Amniotic epithelial cell (primary cell): ENCODE results near the gene NECAB2.

ENCODE experiments used
- DNase-seq: peaks from one replicate; pipeline ENCODE4 v3.0.0-alpha.2; 2010; ENCODE audit warnings: low read depth

NECAB2 gene

DNA sequence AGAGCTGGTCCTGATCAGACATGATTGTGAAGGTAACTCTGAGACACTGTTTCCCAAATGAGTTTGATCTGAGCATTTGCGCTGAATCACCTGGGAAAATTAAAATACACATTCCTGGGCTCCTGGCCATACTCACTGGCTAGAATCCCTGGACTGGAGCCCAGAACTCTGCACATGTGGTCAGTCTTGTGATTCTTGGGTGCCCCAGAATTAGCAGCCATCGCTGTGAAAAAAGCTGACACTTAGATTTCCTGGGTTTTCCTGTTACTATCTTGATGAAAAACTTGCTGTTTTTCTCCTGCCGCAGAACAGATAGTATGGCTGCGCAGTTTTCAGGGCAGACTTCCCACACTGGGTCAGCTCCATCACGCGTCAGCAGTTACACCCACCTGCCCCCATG is 24.6 kb downstream of the NECAB2 start:
- peak; percentile 74 for DNase-seq

DNA sequence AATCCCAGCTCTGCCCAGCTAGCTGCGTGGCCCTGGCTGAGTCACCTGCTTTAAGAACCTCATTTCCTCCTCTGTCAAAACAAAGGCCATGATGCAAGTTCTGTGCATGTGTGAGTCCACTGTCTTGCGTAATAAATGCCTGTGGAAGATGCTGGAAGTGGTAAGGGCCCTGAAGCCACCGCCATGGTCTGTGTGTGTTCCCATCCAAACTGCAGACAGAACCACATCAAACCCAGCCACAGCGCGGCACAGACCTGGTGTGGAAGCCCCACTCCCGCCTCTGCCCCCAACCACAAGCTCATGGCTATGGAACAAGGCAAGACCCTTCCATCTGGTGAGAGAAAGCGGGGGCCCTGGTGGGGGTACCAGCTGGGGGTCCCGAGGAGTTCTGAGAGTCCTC is 26.0 kb downstream of the NECAB2 start:
- peak; percentile 96 for DNase-seq

DNA sequence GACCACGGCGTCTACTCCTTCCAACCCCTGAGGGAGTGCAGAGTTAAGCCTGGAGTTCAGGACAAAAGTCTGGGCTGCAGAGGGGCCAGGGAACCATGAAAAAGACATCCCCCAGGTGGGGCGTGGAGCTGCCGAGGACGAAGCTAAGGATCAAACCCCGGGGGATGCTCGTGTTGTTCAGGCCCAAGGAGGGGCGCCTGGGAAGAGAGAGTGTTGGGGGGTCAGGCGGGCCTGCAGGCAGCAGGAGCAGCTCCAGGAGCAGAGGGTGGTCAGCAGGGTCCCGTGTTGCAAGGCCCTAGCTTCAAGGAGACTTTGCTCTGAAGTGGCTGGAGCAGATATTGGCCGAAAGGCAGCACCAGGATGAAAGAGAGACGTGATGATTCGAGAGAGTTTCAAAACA is 26.7 kb downstream of the NECAB2 start:
- no peak for DNase-seq

DNA sequence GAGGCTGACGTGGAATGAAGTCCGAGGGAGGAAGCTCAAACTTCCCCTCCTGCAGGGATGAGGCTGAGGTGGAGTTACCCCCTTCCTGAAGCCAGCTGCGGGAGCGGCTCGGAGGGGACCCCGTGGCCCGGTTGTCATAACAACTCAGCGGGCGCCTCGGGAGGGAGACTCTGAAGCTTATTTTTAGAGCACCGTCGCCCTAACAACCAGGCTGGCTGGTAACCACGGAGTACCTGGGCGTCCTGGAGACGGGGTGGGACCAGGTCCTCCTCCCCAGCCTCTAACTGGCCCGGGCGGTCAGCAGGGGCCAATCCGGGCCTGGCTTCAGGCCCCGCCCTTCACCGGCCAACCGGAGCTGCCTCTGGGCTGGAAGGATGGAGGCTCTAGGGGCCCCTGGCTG is 27.7 kb downstream of the NECAB2 start:
- no peak for DNase-seq

DNA sequence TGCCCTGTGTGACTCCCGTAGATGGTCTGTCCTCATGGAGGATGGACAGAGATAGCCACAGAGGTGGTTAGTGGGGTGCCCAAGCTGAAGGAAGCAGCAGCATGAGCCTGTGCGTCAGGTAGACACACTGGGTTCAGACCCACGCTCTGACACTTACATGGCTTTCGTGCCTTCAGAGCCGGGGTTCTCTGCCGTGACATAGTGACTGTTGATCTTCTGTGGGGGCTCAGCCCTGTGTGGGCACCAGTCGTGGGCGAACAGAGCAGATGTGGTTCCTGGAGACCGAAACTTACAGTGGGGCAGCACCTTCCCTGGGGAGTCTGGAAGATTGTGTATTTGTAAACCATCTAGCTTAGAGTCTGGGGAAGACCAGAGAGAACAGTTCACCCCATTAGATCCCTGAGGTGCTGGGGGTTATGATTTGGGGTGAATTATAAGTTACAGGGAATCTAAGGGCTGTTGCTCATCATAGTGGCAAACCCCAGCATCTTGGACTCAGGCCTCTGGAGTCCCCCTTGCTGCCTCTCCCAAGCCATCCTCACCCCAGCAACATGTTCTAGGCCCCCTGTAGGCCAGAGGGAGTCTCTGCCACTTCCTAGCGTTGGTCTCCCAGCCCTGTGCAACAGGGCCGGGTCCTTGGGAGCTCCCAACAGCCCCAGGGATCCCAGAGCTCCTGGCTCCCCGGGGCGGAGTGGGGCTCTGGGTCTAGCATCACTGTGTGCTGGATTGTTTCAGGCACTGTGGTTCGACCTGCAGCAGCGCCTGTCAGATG is 28.6 kb downstream of the NECAB2 start:
- no peak for DNase-seq

DNA sequence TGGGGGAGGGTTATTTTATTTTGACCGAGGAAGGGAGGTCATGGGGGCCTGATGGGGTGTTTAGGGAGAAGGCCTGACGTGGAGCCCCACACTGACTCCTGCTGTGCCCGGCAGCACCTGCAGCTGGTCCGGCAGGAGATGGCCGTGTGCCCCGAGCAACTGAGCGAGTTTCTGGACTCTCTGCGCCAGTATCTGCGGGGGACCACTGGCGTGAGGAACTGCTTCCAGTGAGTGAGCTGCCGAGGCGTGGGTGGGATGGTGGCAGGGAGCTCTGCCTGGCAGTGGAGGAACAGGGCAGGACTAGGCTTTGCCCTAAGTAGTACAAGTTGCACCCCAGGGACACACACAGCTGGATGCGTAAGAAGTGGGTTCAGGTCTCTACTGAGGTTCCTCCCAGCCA is 30.0 kb downstream of the NECAB2 start:
- DNase-seq = no peak

DNA sequence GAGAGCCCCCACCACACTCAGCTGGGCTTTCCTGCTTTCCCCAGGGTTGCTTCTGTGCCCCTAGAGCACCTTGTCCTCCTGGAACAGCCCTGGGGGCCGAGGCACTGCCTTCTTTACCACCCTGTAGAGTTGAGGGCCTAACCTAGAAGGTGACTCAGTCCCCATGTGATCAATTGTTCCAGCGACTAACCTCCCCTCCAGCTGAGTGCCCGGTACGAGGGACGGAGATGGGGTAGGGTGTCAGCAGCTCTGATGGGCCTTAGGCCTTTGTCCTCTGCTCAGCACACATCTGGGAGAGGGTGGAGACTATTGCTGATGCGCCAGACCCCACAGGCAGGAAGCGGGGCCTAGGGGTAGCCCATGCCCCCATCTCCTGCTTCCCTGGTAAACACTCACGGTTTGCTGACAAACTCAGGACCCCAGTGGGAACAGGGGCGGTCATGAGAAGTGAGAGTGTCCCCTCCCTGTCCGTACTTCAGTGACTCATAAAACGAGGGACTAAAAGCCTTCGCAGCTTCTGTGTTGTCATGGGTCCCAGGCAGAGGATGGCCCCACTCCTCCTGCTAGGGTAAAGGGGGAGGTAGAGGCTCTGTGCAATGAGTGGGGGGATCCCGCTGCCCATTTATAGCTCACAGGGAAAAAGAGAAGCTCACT is 33.1 kb downstream of the NECAB2 start:
- DNase-seq = no peak

DNA sequence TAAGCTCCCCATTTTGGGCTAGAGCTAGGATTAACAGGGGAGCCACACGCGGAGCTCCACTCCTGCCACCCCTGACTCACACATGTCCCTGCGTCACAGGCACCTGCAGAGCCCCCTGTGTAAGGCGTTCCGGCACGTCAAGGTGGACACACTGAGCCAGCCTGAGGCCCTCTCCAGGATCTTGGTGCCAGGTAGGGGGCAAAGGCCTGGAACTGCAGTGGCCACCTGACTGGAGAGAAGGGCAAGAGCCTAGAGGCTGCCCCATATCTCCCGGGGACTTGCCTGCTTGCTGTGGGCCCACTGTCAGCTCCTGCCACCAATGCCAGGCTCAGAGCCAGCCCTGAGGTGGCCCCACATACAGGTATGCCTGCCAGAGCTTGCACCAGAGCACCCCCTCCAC is 33.7 kb downstream of the NECAB2 start:
- no peak for DNase-seq

DNA sequence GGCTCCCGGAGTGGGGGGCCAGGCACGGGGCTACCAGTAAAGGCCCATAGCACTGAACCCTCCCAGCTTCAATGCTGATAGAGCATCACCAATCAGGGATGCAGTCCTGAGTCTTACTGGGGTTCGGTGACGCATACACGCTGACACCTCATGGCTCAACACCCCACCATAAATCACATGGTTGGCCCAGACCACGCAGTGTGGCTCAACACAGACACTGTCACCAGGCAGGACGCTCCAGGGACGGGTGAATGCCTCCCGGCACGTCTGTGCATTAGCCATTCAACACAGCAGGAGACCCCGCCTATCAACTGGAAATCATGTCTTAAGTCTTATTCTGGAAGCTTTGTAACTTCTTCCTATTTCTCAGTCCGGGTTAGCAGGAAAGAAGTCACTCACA is 35.0 kb downstream of the NECAB2 start:
- DNase-seq = no peak

DNA sequence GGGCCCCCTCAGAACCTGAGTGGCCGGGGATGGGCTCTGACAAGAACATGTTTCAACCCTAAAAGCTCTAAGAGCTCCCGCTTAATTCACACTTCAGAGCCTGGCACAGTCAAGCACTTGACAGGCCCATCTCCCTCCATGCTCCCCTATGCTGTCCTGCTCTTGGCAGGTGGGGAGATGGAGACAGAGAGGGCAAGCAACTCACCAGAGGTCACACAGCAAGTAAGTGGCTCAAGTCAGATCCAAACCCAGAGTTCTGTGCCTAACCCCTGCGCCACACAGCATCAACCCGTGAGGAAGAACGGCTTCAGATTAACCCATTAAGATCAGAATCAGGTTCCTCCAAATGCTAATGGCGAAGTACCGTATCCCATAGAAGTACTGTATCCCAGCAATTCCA is 36.4 kb downstream of the NECAB2 start:
- DNase-seq = no peak

DNA sequence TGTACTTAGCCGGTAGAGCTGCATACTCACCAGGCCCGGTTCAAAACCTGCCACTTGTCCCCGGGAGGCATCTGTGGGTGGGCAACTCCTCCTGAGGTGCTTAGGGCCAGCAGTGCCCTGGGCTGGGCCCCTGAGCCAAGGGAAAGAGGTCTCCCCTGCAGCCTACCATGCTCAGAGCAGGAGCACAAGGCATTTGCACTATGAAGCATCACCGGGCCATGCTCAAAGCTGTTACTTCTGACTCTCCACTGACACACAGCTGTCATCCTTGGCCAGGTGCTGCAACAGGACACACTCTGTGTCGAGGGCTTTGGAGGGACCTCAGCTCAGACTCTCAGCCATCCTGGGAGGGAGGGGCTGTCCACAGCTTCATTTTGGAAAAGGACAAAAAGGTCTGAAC is 37.3 kb downstream of the NECAB2 start:
- no peak for DNase-seq

DNA sequence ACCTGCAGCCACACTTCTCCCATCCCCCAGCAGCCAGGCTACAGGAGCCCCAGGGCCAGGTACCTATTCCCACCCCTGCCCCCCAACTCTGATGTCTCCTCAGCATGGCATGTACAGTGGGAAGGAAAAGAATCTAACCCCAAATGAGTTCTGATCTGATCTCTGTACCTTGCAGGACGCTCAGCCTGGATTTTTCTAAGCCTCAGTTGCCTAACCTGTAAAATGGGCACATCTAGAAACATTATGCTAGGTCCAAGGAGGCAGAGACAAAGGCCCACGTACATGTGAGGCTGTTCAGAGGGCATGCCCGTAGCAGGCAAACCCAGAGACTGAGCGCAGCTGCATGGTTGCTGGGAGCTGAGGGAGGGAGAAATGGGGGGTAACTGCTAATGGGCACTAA is 39.5 kb downstream of the NECAB2 start:
- DNase-seq = no peak

DNA sequence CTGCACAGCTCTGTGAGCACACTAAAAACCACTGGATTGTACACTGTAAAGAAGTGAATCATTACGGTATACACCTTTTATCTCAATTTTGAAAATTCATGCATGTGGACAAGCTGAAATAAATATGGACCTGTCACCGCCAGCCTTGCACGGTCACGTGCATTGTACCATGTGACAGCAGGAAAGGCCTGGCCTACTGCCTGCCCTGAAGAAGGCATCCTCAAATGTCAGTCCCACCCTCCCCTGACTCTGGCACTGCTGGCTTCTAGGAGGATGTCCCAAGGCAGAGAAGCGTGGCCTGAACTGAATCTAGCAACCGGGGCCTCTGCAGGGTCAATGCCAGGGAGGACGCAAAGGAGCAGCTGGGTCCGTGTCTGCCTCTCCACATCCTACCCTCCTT is 39.9 kb downstream of the NECAB2 start:
- DNase-seq = no peak

DNA sequence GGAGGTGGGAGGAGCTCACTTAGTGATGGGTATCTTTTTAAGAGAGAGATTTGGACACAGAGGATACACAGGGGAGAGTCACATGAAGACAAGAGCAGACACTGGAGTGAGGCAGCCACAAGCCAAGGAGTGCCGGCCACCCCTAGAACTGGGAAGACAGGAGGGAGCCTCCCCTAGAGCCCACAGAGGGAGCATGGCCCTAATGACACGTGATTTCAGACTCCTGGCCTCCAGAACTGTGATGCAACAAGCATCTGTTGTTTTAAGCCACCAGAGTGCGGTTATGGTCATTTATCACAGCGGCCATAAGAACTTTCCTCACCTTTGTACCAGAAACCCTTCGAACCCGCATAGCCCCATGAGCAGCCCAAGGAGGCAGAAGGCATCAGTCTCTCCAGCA is 41.2 kb downstream of the NECAB2 start:
- DNase-seq = no peak

DNA sequence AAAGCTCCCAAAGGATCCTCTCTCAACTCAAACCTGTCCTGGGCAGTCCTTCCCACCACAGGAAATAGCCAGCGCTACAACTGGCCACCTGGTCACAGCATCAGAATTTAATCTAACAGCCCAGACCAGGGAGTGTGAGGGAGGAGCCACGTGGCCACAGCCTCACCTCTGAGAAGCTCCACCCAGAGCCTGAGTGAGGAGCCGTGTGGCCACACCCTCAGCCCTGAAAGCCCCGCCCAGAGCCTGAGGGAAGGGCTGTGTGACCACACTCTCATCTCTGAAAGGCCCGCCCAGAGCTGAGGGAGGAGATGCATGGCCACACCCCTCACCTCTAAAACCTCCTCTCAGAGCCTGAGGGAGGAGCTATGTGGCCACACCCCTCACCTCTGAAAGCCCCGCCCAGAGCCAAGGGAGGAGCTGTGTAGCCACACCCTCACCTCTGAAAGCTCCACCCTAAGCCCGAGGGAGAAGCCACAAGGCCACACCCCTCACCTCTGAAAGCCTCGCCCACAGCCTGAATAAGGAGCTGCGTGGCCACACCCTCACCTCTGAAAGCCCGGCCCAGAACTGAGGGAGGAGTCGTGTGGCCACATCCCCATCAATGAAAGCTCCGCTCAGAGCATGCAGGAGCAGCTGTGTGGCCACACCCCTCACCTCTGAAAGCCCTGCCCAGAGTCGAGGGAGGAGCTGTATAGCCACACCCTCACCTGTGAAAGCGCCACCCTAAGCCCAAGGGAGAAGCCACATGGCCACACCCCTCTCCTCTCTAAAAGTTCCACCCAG is 45.9 kb downstream of the NECAB2 start:
- peak; percentile 56 for DNase-seq

DNA sequence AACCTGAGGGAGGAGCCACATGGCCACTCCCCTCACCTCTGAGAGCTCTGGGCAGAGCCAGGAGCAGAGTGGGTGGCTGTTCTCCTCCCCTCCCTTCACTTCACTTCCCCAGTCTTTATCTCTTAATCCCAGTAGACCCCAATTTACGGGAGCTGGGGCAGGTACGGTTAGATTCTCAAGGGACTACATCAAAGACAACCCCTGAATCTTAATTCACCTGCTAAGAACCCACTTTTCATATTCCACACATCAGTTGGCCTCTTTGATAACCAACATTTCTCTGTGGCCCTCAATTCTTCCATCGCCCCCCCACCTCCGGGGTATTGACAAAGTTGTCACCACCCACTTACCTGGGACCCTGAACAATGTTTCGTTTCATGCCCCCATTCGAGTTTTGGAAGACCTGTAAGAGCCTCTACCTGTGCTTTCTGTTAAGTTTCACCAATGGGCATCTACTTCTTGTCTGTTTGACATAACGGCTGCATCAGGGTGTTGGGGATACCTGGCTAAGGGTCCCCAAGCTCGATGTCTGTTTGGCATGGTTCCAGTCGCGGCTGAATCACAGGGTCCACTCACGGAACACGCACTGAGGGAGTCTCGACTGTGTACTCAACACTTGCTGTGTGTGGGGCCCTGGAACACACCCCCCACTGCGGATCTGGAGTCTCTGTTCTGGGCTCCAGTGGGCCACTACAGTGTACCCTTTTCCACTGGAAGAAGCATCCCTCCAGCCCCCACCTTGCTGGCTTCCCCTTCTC is 46.7 kb downstream of the NECAB2 start:
- no peak for DNase-seq

DNA sequence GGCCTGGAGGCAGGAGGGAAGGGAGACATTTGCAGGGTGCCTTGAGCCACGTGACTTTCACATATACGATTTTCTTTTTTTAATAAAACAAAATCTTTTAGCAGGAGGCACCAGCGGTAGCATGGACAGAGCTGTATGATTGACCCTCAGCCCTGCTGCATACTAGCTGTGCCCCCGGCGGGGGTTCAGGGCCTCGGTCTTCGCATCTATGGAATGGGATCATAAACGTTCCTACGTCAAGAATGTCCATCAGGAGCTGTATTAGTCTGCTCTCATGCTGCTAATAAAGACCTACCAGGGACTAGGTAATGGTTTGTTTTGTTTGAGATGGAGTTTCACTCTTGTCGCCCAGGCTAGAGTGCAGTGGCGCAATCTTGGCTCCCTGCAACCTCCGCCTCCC is 47.4 kb downstream of the NECAB2 start:
- DNase-seq = no peak

DNA sequence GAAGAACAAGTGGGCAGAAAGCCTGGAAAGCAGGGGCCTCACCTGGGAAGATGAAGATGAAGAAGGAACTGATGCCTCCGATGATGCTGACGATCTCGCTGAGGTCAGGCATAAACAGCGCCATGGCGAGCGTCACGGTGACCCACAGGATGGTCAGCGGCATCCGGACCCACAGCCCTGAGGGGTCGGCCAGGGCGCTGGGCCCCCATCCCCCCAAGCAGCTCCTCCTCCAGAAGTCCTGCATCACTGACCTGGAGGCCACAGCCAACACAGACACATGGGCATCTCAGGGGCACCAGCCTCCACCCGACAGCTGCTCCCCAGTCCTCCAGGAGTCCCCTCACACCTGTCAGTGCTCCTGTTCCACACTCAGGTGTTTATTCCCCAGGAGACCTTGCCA is 48.4 kb downstream of the NECAB2 start:
- DNase-seq = no peak

DNA sequence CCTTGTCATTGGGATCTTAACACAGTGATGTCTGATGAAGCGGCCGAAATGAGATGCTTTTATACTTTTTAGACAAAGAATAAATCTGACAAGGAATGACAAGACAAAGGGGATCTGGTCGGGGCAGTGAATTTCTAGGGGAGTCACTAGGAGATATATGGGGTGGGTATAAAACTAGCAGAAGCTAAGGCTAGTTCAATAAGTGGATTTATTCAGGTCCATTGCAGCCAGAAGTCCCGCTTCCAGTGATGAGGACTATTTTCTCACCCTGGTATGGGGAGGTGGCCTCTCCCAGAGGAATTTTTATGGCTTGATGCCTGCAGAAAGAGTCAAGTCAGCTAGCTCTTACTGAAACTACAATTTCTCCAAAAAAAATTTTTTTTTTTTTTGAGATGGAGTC is 50.7 kb downstream of the NECAB2 start:
- no peak for DNase-seq

DNA sequence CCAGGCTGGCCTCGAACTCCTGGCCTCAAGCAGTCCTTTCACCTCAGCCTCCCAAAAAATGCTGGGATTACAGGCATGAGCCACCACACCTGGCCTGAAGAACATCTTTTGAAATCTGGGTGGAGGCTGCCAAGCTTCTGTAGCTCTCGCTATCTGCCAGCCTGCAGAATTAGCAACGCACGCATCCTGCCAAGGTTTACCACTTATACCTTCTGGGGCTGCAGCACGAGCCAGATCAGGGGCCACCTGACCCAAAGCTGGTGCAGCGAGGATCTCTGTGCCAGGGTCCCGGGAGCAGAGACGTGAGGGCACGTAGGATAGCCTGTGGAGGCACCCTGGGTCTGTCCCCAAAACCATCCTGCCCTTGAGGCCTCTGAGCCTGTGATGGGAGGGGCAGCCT is 52.3 kb downstream of the NECAB2 start:
- DNase-seq = no peak

DNA sequence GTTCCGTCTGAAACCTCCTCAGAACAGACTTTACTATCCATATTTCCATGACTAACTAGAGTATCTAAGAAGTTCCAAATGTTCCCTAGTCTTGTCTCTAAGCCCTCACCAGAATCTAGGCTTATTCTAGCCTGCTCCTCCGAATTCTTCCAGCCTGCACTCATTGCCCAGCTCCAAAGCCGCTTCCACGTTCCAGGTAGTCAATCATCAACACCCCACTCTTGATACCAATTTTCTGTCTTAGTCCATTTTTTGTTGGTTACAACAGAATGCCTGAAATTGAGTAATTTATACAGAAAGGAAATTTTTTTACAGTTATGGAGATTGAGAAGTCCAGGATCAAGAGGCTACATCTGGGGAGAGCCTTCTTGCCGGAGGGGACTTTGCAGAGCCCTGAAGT is 53.4 kb downstream of the NECAB2 start:
- no peak for DNase-seq

DNA sequence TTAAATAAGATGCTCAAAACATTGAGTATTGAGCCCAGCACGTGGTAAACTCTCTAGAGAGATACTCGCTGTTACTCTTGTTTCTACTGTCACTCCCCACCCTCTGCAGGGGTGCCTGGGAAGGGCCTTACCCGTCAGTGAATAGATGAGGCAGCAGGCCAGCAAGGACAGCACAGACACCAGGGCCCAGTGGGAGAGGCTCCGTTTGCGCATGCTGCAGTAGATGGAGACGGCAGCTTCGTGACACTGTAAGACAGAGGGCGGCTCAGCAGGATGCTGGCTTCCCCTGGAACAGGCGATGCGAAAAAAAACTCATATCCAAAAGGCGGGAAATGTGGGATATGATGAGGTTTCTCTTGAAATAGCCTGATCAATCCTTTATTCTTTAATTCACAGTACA is 54.6 kb downstream of the NECAB2 start:
- DNase-seq = no peak

DNA sequence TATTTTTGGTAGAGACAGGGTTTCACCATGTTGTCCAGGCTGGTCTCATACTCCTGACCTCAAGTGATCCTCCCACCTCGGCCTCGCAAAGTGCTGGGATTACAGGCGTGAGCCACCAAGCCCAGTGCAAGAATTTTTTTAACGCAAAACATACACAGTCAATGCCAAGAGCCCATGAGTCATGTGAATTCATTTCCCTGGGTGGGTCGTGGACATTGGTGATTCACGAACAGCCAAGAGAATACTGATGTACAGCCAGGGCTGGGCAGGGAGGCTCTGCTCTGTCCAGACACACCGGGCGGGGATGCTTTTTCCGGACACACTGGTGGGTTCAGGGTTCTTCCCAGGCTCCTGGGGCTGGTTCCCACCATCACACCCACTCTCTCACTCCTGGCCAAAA is 56.8 kb downstream of the NECAB2 start:
- peak; percentile 78 for DNase-seq
